ENCODE measurements around the gene TM9SF2. TPM values are rescaled to one million over a fixed set of nuclear protein-coding genes. Genes with fewer than 3 reads are reported as not detected.
"Not testable (repeated sequence)": the region's sequence is repeated elsewhere in the genome, so short reads cannot be mapped to it uniquely, and the experiment has no call there.

The TM9SF2 gene
- total RNA-seq, 2 experiments from 2014 or later: 67.9 to 79.4 TPM

DNA sequence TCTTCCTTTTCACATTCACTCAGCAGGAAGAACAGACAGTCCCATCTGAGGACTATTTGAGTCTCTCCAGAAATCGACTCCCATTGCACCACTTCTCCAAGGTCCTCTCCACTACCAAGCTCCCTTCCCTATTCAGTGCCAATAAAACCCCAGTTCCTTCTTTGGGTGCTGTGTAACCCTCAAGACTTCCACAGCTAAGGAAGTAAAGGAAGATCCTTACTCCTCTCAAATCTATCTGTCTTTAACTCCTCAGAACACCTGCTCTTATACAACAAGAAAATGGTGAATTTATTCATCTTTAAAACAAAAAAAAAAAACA, 29.2 kb upstream of the TM9SF2 start:
- DNase-seq (no peak), ATAC-seq (no peak)
- H3K36me3 Mint-ChIP-seq: peaks cover 7% of the 10 kb centered on the region
- no peaks in the 10 kb centered on the region for H3K27me3 Mint-ChIP-seq
- no peak overlapping the region for H3K27ac Mint-ChIP-seq
- H3K4me3 Mint-ChIP-seq: no peak overlapping the region
- peaks cover 21% of the 10 kb centered on the region for H3K4me1 Mint-ChIP-seq
- CTCF ChIA-PET: interaction anchor here (0.9 to 1.0 kb wide), 2 partner anchors 35 to 84 kb away, joined by 3 read pairs; no protein-coding TSS in a partner anchor
- no peaks in the 10 kb centered on the region for H3K9me3 Mint-ChIP-seq (ENCODE audit: low read depth)

DNA sequence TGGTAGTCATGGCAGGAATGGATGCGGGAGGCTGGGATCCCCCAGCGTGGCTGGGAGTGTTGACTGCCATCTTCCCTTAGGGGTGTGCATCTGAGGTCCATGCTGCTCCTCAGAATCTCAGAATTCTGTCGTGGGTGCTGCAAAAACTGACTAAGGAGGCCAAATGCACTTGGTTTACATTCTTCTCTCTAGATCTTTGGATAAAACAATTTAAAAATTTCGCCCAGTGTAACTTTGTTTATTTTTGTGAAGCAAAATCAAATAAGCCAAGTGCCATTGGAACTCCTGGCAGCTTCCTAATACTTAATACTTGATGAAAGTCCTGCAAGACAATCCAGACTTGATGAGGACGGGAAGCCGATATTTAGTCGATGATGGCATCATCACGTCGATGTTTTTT, 27.8 kb upstream of the TM9SF2 start:
- Mint-ChIP-seq H3K4me3 (no peak overlapping the region), H3K27me3 (no peaks in the 10 kb centered on the region), H3K36me3 (peaks cover 11% of the 10 kb centered on the region), H3K4me1 (peaks cover 21% of the 10 kb centered on the region), H3K9me3 (ENCODE audit: low read depth) (no peaks in the 10 kb centered on the region), H3K27ac (no peak overlapping the region)
- CTCF ChIA-PET: no interaction called here
- ATAC-seq: no peak
- DNase-seq: no peak

DNA sequence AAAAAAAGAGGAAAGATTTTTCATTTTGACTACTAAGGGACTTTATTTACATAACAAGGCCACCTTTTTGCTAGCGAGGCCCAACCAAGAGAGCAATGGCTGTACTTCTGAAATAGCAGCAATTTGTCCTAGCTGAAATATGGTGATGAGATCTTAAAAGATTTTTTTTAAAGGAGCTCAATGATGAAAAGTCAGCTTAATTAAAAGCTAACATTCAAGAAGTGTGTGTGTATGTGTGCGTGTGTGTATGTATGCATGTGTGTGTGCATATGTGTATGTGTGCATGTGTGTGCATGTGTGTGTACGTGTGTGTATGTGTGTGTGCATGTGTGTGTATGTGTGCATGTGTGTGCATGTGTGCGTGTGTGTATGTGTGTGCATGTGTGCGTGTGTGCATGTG, 24.6 kb upstream of the TM9SF2 start:
- Mint-ChIP-seq H3K27ac (no peak overlapping the region), H3K9me3 (ENCODE audit: low read depth) (no peaks in the 10 kb centered on the region), H3K27me3 (no peaks in the 10 kb centered on the region), H3K36me3 (peaks cover 4% of the 10 kb centered on the region), H3K4me1 (peaks cover 19% of the 10 kb centered on the region), H3K4me3 (no peak overlapping the region)
- DNase-seq: no peak
- CTCF ChIA-PET: interaction anchor here (0.6 to 1.4 kb wide), 3 partner anchors 9 to 34 kb away, joined by 3 to 6 read pairs (median 4); no protein-coding TSS in a partner anchor
- ATAC-seq: no peak

DNA sequence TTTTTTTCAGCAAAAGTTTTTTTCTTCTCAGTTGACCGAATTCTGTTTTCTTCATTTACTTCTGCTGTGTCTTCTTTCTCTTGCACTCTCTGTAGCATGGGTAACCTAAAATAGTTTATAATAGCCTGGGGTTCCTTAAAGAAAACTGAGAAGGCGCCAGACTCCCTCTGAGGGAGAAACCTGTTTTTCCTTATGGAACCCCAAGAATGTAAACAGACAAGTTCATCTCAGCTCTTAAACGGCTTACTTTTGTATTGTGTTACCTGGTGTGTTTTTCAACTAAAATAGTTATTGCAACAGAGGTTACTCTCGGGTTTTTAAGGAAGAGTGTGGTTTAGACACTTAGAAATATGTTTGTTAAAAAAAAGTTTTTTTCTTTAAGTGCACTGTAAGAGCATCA, 23.8 kb upstream of the TM9SF2 start:
- peaks cover 16% of the 10 kb centered on the region for H3K4me1 Mint-ChIP-seq
- H3K4me3 Mint-ChIP-seq: no peak overlapping the region
- CTCF ChIA-PET: interaction anchor here (0.6 to 0.9 kb wide), 2 partner anchors 12 to 156 kb away, joined by 3 read pairs; no protein-coding TSS in a partner anchor
- H3K27ac Mint-ChIP-seq: no peak overlapping the region
- ATAC-seq: no peak
- H3K9me3 Mint-ChIP-seq (ENCODE audit: low read depth): no peaks in the 10 kb centered on the region
- no peak for DNase-seq
- H3K36me3 Mint-ChIP-seq: peaks cover 4% of the 10 kb centered on the region
- no peaks in the 10 kb centered on the region for H3K27me3 Mint-ChIP-seq

DNA sequence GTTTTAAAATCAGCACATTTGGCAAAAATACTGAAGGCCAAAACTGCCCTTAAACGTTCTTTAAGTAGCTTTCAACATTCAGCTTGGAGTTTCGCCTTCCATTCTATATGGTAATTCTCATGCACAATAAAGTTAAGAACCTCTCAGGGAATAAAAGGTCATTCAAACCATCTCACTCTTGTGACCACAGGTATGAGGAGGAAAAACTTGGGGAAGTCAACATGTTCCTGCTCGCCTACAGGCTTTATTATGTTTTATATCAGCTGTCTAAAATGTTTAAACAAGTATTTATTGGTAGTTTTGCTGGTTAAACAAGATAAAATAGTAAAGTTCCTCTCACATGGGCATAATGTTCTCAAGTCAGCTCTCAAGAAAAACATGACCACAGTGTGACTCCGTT, 19.9 kb upstream of the TM9SF2 start:
- Mint-ChIP-seq H3K36me3 (peaks cover 8% of the 10 kb centered on the region), H3K4me3 (no peak overlapping the region), H3K4me1 (peaks cover 41% of the 10 kb centered on the region), H3K27me3 (no peaks in the 10 kb centered on the region), H3K27ac (no peak overlapping the region), H3K9me3 (ENCODE audit: low read depth) (no peaks in the 10 kb centered on the region)
- CTCF ChIA-PET: interaction anchor here (1.2 to 2.7 kb wide), 4 partner anchors 16 to 45 kb away, joined by 4 to 10 read pairs (median 5); no protein-coding TSS in a partner anchor
- DNase-seq (no peak), ATAC-seq (no peak)

DNA sequence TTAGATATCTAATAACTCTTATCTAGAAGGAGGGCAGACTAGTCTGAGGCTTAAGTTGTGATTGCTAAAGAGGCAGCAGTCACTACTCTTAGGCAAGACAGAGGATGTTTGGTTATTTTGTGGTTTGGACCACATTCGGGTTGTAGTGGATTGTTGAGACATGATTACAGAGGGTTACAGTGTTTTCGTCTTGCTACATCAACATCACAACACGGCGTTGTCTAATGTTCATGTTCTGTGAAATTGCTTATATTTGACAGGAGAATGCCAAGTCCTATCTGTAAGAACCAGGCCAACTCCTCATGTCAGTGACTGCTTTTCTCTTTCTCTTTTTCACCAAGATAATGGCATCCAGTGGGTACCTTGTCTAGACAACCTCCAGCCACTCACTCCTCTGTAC, 16.8 kb upstream of the TM9SF2 start:
- peaks cover 44% of the 10 kb centered on the region for H3K4me1 Mint-ChIP-seq
- H3K4me3 Mint-ChIP-seq: peak overlapping the region; percentile 46
- no peaks in the 10 kb centered on the region for H3K27me3 Mint-ChIP-seq
- peaks cover 22% of the 10 kb centered on the region for H3K36me3 Mint-ChIP-seq
- H3K9me3 Mint-ChIP-seq (ENCODE audit: low read depth): peaks cover 7% of the 10 kb centered on the region
- ATAC-seq: peak; percentile 94
- peak overlapping the region; percentile 74 for H3K27ac Mint-ChIP-seq
- CTCF ChIA-PET: interaction anchor here (0.8 to 1.3 kb wide), 4 partner anchors 9 to 48 kb away, joined by 3 read pairs; no protein-coding TSS in a partner anchor
- DNase-seq: peak; percentile 73

DNA sequence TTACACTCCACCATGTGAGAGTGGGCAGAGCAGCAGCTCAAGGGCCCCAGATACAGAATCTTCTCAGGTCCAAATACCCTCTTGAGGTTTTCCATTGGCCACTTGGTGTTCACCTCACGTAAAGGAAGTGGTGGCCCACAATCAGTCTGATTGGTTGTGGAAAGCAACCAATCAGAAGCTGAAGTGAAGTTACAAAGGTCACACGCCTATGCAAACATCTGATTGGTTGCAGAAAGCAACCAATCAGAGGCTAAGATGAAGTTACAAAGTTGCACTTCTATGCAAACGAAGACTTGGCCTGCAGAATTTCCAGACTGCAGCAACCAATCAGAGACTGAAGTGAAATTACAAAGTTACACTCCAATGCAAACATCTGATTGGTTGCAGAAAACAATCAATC, 14.3 kb upstream of the TM9SF2 start:
- Mint-ChIP-seq H3K27me3 (no peaks in the 10 kb centered on the region), H3K4me1 (peaks cover 46% of the 10 kb centered on the region), H3K4me3 (no peak overlapping the region), H3K9me3 (ENCODE audit: low read depth) (peaks cover 13% of the 10 kb centered on the region), H3K27ac (no peak overlapping the region), H3K36me3 (peaks cover 33% of the 10 kb centered on the region)
- no peak for ATAC-seq
- CTCF ChIA-PET: interaction anchor here (1.1 to 2.0 kb wide), 2 partner anchors 9 to 20 kb away, joined by 3 to 6 read pairs; no protein-coding TSS in a partner anchor
- DNase-seq: no peak

DNA sequence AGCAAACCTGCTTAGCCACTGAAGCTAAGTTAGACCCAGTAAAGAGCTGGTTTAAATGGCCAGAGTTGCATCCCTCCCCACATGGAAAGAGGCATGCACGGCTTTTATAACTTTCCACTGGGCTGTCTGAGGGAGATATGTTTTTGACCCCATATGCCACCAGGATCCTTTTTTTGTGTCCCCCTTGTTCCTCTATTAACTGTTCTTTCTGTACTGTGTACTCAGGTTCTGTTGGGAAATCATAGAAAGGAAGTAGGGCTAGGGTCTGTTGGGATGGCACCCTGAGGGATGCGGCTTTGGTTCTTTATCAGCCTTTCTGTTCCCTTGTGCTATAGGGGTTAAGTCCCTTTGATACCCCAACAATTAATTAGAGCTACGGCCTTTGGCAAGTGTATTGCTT, 12.2 kb upstream of the TM9SF2 start:
- Mint-ChIP-seq H3K9me3 (ENCODE audit: low read depth) (peaks cover 23% of the 10 kb centered on the region), H3K4me1 (peaks cover 40% of the 10 kb centered on the region), H3K4me3 (no peak overlapping the region), H3K36me3 (peaks cover 49% of the 10 kb centered on the region), H3K27ac (no peak overlapping the region), H3K27me3 (no peaks in the 10 kb centered on the region)
- DNase-seq (no peak), ATAC-seq (no peak)
- CTCF ChIA-PET: interaction anchor here (0.5 to 1.4 kb wide), 3 partner anchors 11 to 42 kb away, joined by 3 read pairs; no protein-coding TSS in a partner anchor

DNA sequence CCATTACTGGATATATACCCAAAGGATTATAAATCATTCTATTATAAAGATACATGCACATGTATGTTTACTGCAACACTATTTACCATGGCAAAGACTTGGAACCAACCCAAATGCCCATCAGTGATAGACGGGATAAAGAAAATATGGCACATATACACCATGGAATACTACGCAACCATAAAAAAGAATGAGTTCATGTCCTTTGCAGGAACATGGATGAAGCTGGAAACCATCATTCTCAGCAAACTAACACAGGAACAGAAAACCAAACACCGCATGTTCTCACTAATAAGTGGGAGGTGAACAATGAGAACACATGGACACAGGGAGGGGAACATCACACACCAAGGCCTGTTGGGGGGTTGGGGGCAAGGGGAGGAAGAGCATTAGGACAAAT, 9.5 kb upstream of the TM9SF2 start:
- H3K27ac Mint-ChIP-seq, CTCF ChIA-PET, H3K27me3 Mint-ChIP-seq, H3K4me3 Mint-ChIP-seq, ATAC-seq, DNase-seq: not testable (repeated sequence)
- peaks cover 20% of the 10 kb centered on the region for H3K9me3 Mint-ChIP-seq (ENCODE audit: low read depth)
- H3K4me1 Mint-ChIP-seq: peaks cover 43% of the 10 kb centered on the region
- peaks cover 44% of the 10 kb centered on the region for H3K36me3 Mint-ChIP-seq

DNA sequence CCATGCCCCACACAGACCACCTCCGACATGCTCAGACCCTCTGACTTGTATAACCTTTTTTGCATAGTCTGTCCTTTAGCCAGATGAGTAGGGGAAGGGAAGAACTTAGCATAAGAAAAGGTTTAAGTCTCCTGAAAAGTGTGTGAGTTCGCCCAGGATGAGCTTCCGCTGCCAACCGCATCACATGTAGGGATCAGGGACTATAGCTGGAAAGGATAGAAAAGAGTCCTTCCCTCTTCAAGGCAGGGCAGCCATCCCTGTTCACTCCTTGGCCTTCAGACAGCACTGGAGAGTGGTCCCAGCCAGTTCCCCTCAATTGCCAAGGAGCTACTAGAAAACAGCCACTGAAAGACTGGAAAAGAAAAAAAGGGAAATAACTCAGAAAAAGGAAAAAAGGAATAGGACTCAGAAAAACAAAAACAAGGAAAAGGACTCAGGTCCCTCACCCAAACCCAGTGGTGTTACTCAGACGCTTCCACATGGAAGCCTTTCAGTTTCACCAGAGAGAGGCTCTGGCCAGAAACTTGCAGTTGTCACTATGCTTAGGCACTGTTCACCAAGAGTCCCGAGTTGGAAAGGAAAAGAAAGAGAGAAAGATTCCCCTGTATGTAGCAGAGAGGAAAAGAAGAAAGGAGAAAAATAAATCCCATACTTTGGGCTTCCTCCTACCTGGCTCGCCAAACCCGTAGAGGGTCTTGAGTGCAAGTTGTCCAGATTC, 5.6 kb upstream of the TM9SF2 start:
- peaks cover 30% of the 10 kb centered on the region for H3K36me3 Mint-ChIP-seq
- no peak for ATAC-seq
- H3K4me1 Mint-ChIP-seq: peaks cover 59% of the 10 kb centered on the region
- H3K27ac Mint-ChIP-seq: peak overlapping the region; percentile 100
- CTCF ChIA-PET: interaction anchor here (0.8 to 1.7 kb wide), 5 partner anchors 9 to 56 kb away, joined by 3 to 5 read pairs (median 4); no protein-coding TSS in a partner anchor
- peak overlapping the region; percentile 94 for H3K4me3 Mint-ChIP-seq
- no peaks in the 10 kb centered on the region for H3K27me3 Mint-ChIP-seq
- H3K9me3 Mint-ChIP-seq (ENCODE audit: low read depth): peaks cover 16% of the 10 kb centered on the region
- DNase-seq: no peak

DNA sequence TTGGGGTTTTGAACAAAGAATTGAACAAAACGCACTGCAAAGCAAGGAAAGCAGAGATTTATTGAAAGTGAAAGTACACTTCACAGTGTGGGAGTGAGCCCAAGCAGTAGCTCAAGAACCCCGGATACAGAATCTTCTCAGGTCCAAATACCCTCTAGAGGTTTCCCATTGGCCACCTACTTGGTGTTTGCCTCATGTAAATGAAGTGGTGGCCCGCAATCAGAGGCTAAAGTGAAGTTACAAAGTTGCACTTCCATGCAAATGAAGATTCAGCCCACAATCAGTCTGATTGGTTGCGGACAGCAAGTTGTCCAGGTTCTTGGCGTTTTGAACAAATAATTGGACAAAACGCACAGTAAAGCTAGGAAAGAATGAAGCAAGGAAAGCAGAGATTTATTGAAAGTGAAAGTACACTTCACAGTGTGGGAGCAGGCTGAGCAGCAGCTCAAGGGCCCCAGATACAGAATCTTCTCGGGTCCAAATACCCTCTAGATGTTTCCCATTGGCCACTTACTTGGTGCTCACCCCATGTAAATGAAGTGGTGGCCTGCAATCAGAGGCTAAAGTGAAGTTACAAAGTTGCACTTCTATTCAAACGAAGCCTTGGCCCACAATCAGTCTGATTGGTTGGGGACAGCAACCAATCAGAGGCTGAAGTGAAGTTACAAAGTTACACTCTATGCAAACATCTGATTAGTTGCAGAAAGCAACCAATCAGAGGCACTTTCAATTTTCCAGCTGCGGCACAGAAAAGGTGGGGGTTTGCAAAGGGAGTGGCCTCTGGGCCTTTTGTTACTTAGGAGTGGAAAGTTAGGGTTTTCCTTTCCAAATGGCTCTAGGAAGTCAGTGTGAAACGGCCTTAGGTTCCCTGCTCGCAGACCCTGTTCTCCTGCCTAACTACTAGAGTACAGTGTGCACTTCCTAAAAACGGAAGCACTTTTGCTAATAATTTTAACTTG, 4.8 kb upstream of the TM9SF2 start:
- H3K36me3 Mint-ChIP-seq: peaks cover 26% of the 10 kb centered on the region
- H3K9me3 Mint-ChIP-seq (ENCODE audit: low read depth): peaks cover 12% of the 10 kb centered on the region
- ATAC-seq: peak; percentile 45
- H3K27ac Mint-ChIP-seq: peak overlapping the region; percentile 100
- H3K4me3 Mint-ChIP-seq: peak overlapping the region; percentile 94
- H3K4me1 Mint-ChIP-seq: peaks cover 62% of the 10 kb centered on the region
- peak; percentile 95 for DNase-seq
- CTCF ChIA-PET: interaction anchor here (0.5 to 1.7 kb wide), 7 partner anchors 8 to 57 kb away, joined by 3 to 5 read pairs (median 3); no protein-coding TSS in a partner anchor
- no peaks in the 10 kb centered on the region for H3K27me3 Mint-ChIP-seq

DNA sequence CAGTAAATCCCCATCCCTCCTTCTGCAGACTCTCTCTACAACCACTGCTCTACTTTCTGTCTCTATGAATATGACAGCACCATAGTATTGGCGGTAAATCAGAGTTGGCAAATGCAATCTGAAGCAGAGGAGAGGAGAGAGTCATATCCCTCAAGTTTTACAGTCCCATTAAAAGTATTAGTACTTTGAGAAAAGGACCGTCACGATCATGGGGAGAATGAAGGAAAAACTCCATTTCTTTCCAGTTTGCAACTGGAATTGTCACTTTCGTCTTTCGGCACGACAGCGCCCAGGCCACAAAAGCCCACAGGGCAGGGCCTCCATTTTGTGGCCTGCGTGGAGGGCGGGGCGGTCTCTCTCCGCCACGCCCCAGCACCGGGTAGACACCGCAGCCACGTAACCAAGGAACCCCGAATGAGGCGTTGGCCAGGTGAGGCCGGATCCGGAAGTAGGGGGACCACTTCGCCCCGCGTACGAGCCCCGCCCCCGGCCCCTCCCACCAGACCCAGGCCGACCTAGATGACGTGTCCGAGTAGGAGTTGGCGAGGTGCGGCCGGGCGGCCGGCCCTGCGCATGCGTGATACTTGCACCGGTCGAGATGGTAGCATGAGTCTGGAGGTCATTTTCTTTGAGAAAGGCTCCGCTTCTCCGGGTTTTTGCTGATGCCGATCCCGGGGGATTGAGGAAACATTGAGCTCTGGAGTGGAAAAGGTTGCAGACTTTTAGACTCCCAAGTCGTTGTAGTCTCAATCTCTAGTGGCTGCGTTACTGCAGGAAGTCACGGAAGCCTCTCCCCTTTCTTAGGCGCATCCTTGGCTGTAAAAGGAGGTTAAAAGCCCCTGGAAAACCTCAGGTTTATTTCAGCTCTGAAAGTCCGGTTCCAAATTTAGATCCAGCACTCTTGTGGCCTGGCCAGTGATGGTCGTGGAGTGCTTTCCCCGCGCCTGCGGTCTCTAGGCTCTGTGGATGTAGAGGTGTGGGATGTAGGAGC, 2.8 kb upstream of the TM9SF2 start:
- CTCF ChIA-PET: interaction anchor here (0.7 to 1.4 kb wide), 3 partner anchors 61 to 242 kb away, joined by 3 to 4 read pairs (median 3); partner anchors contain the start of gene GPR18
- ATAC-seq (peak; percentile 70), DNase-seq (peak; percentile 99)
- H3K4me3 Mint-ChIP-seq: peak overlapping the region; percentile 76
- H3K27me3 Mint-ChIP-seq: no peaks in the 10 kb centered on the region
- peak overlapping the region; percentile 100 for H3K27ac Mint-ChIP-seq
- no peaks in the 10 kb centered on the region for H3K9me3 Mint-ChIP-seq (ENCODE audit: low read depth)
- H3K4me1 Mint-ChIP-seq: peaks cover 72% of the 10 kb centered on the region
- peaks cover 16% of the 10 kb centered on the region for H3K36me3 Mint-ChIP-seq
